LNCAP (cell line): ENCODE data around the gene TM9SF4.

Experiments used
- TF ChIP-seq, protein P1 (sequence below): fragments of 450-650 bp; IDR thresholded peaks from 2 replicates; pipeline ENCODE4 v1.5.1; 2017; ENCODE audit warnings: mild to moderate bottlenecking

Gene TM9SF4

DNA sequence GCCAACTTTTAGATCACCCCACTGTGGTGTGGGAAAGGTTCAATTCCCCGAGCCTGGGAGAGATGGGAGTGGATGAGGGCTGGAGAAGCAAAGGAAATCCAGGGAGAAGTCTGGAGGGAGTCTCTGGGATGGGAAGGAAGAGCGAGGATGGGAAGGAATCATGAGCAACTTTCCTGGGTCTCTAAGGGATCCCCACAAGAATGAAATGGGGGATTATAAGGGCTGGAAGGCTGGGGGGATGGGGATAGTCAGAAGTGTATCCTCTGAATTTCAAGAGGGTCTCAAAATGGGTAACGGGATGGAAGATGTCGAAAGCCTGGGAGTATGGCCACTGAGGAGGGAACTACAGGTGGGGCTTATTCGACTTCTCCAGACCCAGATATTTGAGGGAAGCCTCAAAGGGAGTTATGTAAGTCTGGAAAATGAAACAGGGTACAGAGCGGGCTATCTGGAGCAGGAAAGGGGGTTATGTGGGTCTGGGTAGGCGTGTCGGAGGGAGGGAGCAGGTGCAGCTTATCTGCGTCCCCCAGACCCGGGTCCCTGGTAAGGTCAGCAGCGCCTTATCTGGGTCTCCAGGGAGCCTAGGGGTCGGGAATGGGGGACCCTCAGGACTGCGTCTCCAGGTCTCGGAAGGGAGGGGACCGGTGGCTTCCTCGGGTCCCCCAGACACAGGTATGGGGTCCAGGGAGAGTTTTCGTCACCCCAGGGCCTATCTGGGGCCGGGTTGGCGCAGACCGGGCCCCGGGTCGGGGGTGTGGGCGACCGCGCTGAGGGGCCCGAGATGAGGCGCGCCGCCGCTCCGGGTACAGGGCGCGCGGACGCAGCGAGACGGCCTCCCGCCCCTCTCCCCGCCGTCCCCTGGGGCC is 97.5 kb downstream of the TM9SF4 start:
- TF ChIP-seq, protein P1, sequence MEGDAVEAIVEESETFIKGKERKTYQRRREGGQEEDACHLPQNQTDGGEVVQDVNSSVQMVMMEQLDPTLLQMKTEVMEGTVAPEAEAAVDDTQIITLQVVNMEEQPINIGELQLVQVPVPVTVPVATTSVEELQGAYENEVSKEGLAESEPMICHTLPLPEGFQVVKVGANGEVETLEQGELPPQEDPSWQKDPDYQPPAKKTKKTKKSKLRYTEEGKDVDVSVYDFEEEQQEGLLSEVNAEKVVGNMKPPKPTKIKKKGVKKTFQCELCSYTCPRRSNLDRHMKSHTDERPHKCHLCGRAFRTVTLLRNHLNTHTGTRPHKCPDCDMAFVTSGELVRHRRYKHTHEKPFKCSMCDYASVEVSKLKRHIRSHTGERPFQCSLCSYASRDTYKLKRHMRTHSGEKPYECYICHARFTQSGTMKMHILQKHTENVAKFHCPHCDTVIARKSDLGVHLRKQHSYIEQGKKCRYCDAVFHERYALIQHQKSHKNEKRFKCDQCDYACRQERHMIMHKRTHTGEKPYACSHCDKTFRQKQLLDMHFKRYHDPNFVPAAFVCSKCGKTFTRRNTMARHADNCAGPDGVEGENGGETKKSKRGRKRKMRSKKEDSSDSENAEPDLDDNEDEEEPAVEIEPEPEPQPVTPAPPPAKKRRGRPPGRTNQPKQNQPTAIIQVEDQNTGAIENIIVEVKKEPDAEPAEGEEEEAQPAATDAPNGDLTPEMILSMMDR, result no peak

DNA sequence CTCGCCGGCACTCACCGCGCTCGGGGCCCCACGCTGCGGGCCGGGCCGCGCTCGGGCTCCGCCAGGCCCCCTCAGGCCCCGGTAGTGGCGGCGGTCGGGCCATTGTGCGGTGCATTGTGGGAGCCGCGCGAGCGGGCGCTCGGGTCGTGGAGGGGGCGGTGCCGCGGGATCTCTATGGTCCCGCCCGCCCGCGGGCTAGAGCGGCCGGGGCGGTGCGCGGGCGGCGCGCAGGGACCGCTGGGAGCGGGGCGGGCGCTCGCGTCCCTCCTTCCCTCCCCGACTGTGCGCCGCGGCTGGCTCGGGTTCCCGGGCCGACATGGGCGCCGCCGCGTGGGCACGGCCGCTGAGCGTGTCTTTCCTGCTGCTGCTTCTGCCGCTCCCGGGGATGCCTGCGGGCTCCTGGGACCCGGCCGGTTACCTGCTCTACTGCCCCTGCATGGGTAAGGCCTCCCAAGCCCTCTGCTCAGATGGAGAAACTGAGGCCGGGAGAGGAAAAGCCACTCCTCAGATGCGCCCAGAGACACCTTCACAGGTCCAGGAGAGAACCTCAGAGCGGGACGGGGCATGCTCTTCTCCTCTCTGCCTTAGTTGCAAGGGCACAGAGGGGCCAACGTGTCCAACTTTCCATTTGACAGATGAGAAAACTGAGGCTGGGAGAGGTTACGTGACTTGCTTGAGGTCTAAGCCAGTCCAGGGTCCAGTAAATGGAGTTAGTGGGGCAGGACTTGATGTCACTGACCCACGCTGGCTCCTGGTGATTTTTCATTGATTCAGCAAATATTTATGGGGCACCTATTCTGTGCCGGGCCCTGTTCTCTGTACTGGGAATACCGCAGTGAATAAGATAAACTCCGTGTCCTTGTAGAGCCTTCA is 98.3 kb downstream of the TM9SF4 start, which contains the start of the genes PLAGL2 and POFUT1:
PLAGL2 (minus strand) TSS at position 118 of the 873 bp plus-strand sequence. CDS start 5,565 bp downstream, outside the sequence.
POFUT1 (plus strand) TSS at position 255 of the 873 bp plus-strand sequence; CDS start at position 317, 62 bp downstream.
- TF ChIP-seq, protein P1, result peak; percentile 40; the same call in 1 of the 2 replicates

DNA sequence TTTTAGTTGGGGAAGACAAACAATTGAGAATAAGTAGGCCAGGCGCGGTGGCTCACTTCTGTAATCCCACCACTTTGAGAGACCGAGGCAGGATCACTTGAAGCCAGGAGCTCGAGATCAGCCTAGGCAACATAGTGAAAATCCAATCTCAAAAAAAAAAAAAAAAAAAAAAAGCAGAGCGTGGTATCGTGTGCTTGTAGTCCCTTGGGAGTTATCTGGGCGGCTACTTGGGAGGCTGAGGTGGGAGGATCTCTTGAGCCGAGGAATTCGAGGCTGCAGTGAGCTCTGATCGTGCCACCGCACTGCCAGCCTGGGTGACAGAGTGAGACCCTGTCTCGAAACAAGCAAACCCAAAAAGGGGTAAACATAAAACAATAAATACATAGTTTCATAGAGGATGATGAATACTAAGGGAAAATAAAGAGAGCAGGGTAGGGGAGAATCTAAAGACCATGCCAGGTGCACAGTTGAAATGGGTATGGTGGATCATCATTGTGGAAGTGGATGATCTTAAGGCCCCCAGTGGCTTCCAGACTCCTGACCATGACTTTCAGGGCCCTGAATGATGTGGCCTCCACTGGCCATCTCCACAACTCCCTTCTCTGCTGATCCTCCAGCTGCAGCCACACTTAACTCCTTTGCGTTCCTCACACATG is 99.1 kb downstream of the TM9SF4 start:
- TF ChIP-seq, protein P1, result no peak

DNA sequence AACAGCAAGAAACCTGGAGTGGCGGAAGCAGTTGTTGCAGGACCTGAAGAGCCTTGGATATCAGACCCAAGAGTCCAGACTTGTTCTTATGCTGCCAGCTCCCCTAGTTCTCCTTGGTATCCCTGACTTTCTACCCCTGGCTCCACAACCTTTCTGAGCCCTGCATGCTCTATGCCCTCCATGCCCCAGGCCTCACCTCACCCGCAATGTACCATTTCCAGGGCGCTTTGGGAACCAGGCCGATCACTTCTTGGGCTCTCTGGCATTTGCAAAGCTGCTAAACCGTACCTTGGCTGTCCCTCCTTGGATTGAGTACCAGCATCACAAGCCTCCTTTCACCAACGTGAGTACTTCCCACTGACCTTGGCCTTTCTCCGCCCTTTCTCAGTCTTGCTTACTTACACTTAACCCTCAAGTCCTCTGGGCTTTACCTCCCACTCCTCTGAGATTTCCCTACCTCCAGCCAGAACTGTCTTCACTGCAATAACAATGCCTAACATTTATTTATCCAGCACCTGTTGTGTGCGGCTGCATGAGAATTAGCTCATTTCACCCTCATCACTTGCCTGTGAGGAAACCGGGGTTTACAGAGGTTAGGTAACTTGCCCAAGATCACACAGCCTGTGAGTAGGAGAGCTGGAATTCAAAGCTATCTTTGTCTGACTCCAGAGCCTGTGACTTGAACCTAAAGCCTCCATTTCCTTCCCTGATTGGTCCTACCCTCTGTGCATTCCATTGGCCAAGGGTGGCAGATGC is 100.5 kb downstream of the TM9SF4 start:
- TF ChIP-seq, protein P1, result no peak

DNA sequence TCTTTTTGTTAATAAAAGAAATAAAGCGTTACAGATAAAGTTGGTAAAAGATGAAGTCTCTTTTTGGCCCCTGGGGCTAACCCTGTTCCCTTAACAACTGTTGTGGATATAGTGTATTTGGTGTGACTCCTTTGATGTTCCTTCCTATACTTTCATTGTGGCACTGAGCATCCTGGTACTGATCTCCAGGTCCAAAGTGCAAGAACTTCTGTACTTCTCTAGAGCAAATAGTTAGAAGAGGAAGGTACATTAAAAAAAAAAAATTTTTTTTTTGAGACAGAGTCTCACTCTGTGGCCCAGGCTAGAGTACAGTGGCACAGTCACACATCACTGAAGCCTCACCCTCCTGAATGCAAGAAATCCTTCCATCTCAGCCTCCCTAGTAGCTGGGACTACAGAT is 104.4 kb downstream of the TM9SF4 start:
- TF ChIP-seq, protein P1, result no peak

DNA sequence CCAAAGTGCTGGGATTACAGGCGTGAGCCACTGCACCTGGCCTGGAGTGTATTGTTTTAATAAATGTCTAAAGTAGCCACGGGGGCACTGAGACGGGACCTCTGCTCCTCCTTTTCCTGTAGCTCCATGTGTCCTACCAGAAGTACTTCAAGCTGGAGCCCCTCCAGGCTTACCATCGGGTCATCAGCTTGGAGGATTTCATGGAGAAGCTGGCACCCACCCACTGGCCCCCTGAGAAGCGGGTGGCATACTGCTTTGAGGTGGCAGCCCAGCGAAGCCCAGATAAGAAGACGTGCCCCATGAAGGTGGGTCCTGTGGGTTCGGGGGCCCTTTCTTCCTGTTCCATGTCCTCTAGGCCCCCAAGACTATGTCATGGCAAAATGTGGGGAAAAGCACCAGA is 105.6 kb downstream of the TM9SF4 start:
- TF ChIP-seq, protein P1, result no peak
